HG03442 (cell line): ENCODE measurements around the gene ZNF230.

Source experiments
- ATAC-seq: cut with Tn5 transposase; IDR thresholded peaks from one replicate; pipeline ENCODE4 v1.9.1; 2021; ENCODE audit warnings: mild to moderate bottlenecking, moderate library complexity; ENCODE audit not compliant: unreplicated experiment

The ZNF230 gene

DNA sequence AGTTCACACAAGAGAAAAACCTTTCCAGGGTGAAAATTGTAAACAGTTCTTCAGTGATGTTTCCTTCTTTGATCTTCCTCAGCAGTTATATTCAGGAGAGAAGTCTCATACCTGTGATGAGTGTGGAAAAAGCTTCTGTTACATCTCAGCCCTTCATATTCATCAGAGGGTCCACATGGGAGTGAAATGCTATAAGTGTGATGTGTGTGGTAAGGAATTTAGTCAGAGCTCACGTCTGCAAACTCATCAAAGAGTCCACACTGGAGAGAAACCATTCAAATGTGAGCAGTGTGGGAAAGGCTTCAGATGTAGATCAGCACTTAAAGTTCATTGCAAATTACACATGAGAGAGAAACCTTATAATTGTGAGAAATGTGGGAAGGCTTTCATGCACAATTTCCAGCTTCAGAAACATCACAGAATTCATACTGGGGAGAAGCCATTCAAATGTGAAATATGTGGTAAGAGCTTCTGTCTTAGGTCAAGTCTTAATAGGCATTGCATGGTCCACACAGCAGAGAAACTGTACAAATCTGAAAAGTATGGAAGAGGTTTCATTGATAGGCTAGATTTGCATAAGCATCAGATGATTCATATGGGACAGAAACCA, 29.3 kb downstream of the ZNF230 start:
- no peak for ATAC-seq

DNA sequence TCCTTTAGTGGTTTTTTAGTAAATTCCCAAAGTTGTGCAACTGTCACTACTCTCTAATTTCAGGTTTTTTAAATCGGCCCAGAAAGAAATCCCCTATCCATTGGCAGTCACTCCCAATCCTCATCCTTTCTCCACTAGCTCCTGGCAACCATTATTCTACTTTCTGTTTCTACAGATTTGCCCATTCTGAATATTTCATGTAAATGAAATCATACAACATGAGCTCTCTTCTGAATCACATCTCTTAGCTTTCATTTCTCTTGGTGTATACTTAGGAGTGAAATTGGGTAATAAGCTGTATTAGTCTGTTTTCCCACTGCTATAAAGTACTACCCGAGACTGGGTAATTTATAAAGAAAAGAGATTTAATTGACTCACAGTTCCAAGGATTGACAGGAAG, 39.4 kb downstream of the ZNF230 start:
- ATAC-seq = no peak

- no peak for ATAC-seq
These were observed 48.2 kb downstream of the ZNF230 start for GRCh38 chr19:44050740-44051649.

DNA sequence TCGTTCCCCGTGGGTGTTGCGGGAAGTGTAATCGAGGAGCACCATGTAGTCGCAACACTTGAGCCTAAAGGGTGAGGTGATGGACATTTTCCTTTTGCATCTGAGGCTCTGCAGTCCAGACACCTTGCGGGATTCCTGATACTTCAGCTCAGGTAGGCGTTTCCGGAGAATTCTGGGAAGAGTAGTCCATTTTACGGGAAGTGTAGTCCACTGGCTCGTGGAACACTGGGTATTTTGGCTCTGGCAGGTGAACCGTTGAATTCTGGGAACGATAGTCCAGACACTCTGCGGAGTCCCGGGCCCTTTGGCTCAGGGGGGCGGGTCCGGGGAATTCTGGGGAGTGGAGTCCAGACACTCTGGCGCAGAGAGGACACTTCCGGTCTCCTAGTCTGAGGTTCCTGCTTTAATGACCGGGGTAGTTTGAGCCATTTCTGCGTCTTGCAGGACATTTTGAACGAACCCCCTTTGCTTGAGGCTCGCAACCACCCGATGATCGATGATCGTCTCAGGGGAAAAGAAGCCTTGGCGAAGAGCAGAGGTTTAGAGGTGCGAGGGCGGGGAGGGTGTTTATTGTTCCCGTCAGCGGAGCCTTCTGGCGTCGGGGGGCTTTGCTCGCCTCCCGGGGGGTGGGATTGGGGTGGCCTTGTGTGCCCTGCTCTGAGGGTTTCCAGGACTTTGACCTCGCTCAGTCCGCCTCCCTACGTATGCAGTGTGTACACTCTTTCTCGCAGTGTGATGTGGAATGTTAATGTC, 49.1 kb downstream of the ZNF230 start, which contains the start of gene ZNF223:
ZNF223 (plus strand) TSS at position 387 of the 753 bp plus-strand sequence. CDS start 3,141 bp downstream, outside the sequence.
- ATAC-seq = no peak

- no peak for ATAC-seq
These were observed 53.1 kb downstream of the ZNF230 start for GRCh38 chr19:44055870-44056269.

GRCh38 chr19:44059229-44059628, 56.5 kb downstream of the ZNF230 start:
- no peak for ATAC-seq

DNA sequence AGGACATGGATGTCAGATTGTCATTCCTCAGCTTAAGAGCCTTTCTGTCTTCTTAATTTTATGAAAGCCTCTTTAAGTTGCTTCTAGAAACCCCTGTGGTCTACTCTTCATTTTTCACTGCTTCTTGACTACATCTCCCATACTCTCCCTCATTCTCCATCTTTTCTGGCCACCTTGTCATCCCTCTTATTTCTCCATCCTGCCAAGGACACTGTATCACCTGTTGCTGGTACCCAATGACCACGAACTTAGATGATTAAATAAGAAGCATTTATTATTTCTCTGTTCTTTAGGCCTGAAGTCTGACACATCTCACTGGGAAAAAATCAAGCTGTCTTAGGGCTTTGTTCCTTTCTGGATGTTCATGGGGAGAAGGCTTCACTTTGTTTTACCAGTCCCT, 58.3 kb downstream of the ZNF230 start:
- no peak for ATAC-seq
